ENCODE results near the gene FAM222B. TPM values are rescaled to one million over a fixed set of nuclear protein-coding genes. Genes with fewer than 3 reads are reported as not detected.

Gene FAM222B, protein sequence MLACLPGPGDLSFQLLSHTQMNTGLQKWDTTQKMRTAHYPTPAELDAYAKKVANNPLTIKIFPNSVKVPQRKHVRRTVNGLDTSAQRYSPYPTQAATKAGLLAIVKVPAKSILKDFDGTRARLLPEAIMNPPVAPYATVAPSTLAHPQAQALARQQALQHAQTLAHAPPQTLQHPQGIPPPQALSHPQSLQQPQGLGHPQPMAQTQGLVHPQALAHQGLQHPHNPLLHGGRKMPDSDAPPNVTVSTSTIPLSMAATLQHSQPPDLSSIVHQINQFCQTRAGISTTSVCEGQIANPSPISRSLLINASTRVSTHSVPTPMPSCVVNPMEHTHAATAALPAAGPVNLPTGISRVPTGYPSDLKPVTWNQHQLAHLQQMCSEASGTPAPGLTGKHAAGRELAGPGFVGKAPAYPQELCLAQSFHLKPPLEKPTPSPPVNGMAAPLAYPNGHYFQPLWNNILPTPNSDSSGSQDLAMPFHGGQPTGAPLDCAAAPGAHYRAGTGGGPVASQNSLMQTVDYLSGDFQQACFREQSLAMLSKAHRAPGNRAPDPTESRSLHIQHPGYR
- total RNA-seq: 8.7 and 9.3 TPM in 2 replicates

DNA sequence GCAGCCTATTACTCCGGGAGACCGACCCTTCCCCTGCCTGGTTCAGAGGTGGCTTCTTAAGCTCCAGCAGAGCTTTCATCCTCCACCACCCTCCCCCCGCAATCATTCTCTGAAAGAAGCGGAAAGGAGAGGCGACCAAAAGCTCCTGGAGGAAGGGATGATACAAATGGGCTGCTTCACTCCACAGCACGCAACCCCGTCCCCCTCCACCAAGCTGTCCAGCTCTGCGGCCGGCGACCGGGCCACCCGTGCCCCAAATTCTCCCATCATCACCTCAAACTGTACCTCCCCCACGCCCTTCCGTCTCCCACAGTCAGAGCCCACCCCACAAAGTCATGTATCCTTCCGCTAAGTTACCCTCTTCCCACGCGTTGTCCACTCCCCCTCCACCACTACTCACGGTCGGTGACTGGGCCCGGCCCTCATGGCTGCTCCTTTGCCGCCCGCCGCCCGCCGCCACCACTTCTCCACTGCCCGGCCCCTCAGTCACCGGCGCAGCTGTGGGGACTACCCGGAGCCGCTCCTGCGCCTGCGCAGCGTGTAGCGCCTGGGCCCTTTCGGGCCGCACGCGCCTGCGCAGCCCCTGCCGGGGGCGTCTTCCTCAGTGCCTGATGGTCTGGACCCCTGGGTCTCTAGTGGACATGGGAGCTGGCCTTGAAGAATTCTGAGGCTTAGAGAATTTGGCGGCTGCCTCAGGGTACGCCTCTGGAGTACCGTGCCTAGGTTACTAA lies at the start of gene FAM222B:
TSS of gene FAM222B (minus strand) at position 509 of the 731 bp plus-strand sequence. CDS start 76,123 bp downstream, outside the sequence.

DNA sequence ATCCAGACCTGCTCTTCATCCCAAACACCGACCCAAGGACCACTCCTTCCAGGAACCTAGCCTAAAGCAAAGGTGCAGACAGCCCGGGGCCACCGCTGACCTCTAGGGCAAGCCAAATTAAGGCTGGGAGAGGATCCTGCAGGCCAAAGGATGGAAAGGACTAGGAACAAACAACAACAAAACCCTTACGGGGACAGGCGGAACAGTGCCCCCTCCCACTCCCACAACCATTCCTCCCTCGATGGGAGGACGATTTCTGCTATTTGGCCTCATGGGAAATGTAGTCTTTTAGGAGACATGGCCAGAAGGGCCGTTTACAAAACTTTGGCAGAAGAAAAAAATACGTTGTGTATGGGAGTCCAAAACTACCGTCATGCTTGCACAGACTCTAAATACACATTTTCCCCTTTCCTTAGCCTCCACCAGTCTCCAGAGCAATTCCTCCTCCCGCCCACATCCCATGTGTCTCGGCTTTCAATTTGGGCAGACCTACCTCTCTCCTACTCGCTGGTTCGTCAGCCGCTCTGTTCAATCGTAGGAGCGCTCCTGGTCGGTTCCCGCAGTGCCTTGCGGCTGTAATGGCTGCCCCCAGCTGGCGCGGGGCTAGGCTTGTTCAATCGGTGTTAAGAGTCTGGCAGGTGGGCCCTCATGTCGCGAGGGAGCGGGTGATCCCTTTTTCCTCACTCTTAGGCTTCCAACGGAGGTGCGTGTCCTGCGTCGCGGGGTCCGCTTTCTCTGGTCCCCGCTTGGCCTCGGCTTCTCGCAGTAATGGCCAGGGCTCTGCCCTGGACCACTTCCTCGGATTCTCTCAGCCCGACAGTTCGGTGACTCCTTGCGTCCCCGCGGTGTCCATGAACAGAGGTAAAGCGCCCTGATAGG lies 12.1 kb upstream of the FAM222B start, which contains the start of gene ERAL1:
TSS of gene ERAL1 (plus strand) at position 560 of the 879 bp plus-strand sequence. CDS start at position 579, 19 bp downstream.

DNA sequence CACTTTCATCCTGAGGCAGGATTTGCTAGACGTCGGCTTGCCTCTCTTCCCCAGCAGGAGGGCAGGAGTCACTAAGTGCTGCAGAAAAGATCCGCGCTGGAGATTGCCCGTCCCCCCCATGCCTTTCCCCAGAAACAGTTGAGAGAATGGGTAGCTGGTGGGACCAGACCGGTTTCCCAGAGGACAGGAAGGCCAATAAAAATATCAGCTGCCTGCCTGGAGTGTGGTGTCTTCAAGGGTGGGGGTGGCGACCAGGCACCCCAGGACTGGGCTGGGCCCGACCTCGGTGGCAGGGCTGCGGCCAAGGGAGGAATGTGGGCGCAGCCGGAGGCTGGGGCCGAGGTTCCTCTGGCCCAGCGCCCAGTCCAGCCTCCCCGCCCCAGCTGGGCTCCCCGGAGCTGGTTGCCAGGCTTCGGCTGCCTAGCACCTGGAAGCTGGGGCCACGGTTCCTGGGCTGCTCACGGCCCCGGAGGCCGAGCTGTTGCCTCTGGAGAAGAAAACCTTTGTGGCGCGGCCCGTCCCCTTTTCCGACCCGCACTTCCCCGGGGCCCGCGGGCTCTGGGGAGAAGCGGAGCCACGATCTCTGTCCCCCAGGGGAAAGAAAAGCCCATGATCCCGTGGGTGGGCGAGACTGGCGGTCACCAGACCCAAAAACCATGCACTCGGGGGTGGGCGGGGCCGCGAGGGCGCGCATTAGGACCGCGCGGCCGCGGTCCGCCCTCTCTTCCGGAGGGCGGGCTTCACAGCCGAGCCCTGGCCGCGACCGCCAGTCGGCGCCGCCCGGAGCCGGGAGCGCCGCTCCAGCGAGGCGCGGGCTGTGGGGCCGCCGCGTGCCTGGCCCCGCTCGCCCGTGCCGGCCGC lies 99.1 kb downstream of the FAM222B start, which contains the start of gene TRAF4:
TSS of gene TRAF4 (plus strand) at position 769 of the 861 bp plus-strand sequence. CDS start 102 bp downstream, outside the sequence.

DNA sequence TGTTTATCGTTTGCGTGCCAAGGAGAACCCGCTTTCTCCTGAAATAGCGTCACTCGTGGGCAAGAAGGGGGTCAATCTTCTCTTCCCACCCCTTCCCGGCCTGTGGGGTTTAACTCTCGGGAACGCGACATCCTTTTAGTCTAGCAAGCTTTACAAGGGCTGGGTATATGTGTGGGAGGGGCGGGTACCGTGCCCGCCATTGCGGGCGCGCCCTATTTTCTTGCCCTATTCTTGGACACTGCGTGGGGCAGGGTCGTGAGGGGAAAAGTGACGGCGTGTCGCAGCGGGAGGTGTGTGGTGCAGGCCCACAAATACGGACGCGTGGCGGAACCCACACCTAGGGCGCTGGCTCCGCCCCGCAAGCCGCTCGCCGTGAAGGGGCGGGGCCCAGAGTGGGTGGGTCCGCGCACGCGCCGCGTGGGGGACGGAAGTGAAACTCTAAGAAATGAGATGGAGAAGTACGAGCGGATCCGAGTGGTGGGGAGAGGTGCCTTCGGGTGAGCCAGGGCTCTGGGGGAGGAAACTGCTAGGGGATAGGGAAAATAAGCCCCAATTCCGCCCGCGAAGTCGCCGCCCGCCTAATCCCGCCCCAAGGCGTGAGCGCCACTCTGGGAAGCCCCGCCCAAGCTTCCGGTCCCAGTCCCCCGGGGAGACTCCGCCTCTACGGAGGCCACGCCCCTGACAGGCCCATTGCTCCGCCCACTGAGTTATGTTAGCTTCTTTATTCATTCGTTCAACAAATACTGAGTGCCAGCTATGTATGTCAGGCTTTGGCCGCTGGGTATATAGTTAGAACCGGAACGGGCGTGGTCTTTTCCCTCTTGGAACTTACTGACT lies 114.0 kb downstream of the FAM222B start, which contains the start of gene NEK8:
TSS of gene NEK8 (plus strand) at position 425 of the 837 bp plus-strand sequence. CDS start at position 451, 26 bp downstream.

DNA sequence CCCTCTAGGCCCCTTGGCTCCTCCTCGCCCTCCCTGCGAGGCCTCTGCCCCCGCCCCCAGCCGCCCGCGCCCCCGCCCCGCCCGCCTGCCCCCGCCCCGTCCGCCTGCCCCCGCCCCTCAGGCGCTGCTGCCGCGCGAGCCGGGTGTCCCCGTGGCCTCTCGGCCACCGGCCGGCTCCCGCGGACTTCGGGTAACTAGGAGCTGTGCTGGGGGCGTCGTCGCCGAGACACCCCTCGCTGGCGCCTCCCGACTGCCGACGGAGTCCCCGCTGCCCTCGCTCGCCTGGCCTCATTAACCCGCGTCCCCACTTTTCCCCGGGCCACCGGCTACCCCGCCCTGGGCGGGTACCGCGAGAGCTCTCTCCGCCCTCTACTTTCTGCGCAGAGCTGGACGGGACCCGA lies 116.4 kb downstream of the FAM222B start, which contains the start of gene TLCD1:
TSS of gene TLCD1 (minus strand) at position 8 of the 401 bp plus-strand sequence. CDS start 136 bp downstream, outside the sequence.

DNA sequence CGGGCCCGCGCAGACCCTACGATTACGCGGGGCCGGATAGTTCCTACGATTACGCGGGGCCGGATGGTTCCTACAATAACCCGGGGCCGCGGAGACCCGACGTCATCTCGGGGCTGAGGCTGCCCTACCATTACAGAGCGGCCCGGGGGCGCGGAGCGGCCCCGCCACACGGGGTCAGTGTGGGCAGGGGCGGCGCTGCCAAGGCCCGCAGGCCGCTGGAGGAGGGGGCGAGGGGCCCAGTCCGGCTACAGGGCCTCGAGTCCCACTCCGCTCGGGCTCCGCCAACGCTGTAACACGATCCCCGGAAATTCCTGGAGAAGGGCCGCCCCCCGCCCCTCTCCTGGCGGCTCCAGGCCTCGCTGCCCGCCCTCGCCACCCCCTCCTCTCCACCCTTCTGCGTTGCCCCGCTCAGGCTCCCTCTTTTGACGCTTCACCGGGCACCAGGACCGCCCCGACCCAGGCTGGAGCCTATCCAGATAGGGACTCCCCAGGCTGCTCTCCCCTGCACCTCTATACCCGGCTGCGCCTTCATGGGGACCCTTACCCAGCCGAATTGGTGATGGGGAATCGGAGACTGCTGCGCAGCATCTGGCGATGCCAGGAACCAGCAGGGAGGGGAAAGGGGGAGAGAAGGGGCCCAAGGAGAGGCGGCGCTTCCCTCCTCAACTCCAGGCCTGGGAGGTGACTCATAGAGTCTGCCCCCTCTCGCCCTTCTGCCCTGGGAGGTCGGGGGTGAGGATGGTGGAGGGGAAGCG lies 124.8 kb downstream of the FAM222B start, which contains the start of gene RAB34:
TSS of gene RAB34 (minus strand) at position 291 of the 755 bp plus-strand sequence. CDS start 602 bp downstream, outside the sequence.

DNA sequence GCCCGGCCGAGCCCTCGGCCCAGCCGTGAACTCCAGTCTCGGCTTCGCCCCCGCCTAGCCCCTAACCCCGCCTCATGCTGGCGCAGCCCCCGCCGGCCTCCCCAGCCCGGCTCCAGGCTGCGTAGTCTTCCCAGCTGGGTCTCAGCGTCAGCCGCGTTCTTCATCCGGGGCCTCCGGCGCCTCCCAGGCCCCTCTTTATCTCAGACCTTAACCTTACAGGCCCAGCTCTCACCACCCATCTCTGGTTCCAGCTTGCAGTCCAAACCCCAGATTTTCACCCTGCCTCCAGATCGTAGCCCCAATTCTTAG lies 130.9 kb downstream of the FAM222B start, which contains the start of gene PROCA1:
TSS of gene PROCA1 (minus strand) at position 166 of the 309 bp plus-strand sequence. CDS start 228 bp downstream, outside the sequence.

Other genes starting within 250 kb of the FAM222B start
- gene SPAG5, start 243.8 kb downstream of the FAM222B start, total RNA-seq: 16.9 and 49.8 TPM in 2 replicates
- 0.38 and 3.0 TPM in 2 replicates for gene RSKR, start 228.6 kb downstream of the FAM222B start, total RNA-seq
- gene BLTP2, start 197.6 kb downstream of the FAM222B start, total RNA-seq: 93.2 and 116 TPM in 2 replicates
- gene SDF2, start 180.9 kb downstream of the FAM222B start, total RNA-seq: 36.5 and 43.7 TPM in 2 replicates
- gene SUPT6H, start 180.6 kb downstream of the FAM222B start, total RNA-seq: 16.2 and 19.1 TPM in 2 replicates
- 1.3 TPM in 1 of 2 replicates, not detected in the other for gene PROCA1, start 130.9 kb downstream of the FAM222B start, total RNA-seq
- gene RAB34, start 124.9 kb downstream of the FAM222B start, total RNA-seq: 224 and 238 TPM in 2 replicates
- gene RPL23A, start 122.8 kb downstream of the FAM222B start, total RNA-seq: 987 and 1,126 TPM in 2 replicates
- gene TLCD1, start 116.6 kb downstream of the FAM222B start, total RNA-seq: 9.4 and 20.7 TPM in 2 replicates
- gene NEK8, start 114.0 kb downstream of the FAM222B start, total RNA-seq: 0.76 and 3.2 TPM in 2 replicates
- gene TRAF4, start 98.8 kb downstream of the FAM222B start, total RNA-seq: 60.8 and 82.5 TPM in 2 replicates
- gene ERAL1, start 12.2 kb upstream of the FAM222B start, total RNA-seq: 43.0 and 78.7 TPM in 2 replicates
- 94.7 and 97.4 TPM in 2 replicates for gene FLOT2, start 54.9 kb upstream of the FAM222B start, total RNA-seq
- 7.7 and 12.0 TPM in 2 replicates for gene DHRS13, start 60.3 kb upstream of the FAM222B start, total RNA-seq
- gene PHF12, start 108.7 kb upstream of the FAM222B start, total RNA-seq: 7.8 and 14.0 TPM in 2 replicates
- gene SEZ6, start 163.2 kb upstream of the FAM222B start, total RNA-seq: not detected in 2 replicates
- 0.23 and 0.39 TPM in 2 replicates for gene PIPOX, start 200.4 kb upstream of the FAM222B start, total RNA-seq

Measured in hair follicular keratinocyte (primary cell).